Urinary bladder (tissue), 4 donors: ENCODE data around the gene S100A2. TPM values are rescaled to one million over a fixed set of nuclear protein-coding genes. Genes with fewer than 3 reads are reported as not detected.
"Not testable (repeated sequence)": the region's sequence is repeated elsewhere in the genome, so short reads cannot be mapped to it uniquely, and the experiment has no call there.

Source experiments
- DNase-seq: peaks from one replicate; pipeline ENCODE4 v3.0.0-alpha.2; 2015; ENCODE audit errors: extremely low spot score
- H3K27ac ChIP-seq: one replicate; pipeline ENCODE4 v1.5.1; 2013; ENCODE audit warnings: low read depth, mild to moderate bottlenecking, moderate library complexity
- H3K36me3 ChIP-seq: one replicate; pipeline ENCODE4 v1.6.1; 2013; ENCODE audit warnings: mild to moderate bottlenecking, moderate library complexity; ENCODE audit not compliant: insufficient read depth
- H3K4me1 ChIP-seq: one replicate; pipeline ENCODE4 v1.6.1; 2013; ENCODE audit warnings: mild to moderate bottlenecking, moderate library complexity; ENCODE audit not compliant: insufficient read depth
- H3K4me3 ChIP-seq: one replicate; pipeline ENCODE4 v1.5.1; 2013; ENCODE audit warnings: low read depth, low read length
- WGBS: extraction: QIAGEN DNeasy Blood & Tissue Kit; methylation state at CpG from one replicate; pipeline ENCODE4 v1.1.7; 2013; 5-methylcytosine and 5-hydroxymethylcytosine counted together
- polyA plus RNA-seq: library from polyadenylated mRNA; stranded (reverse); fragments of 200-250 nt; gene quantifications from one replicate; pipeline ENCODE4 v1.2.3, GENCODE V29; 2013
- total RNA-seq: library from RNA; depleted of rRNA; stranded (reverse); fragments of >200 nt; gene quantifications from one replicate; pipeline ENCODE4 v1.2.3, GENCODE V29; 2014
- donor health status: healthy with polysubstance abuse.
- donor health status: healthy.

The S100A2 gene
- total and polyA plus RNA-seq, 2 donors: 26.2 to 91.2 TPM

GRCh38 chr1:153608089-153608682 is 42.5 kb upstream of the S100A2 start:
- no peak overlapping the region for H3K4me3 ChIP-seq
- no peak for DNase-seq
- WGBS: 77% methylated on average over 7 of the region's 7 CpGs
- H3K4me1 ChIP-seq: no peaks in the 10 kb centered on the region
- peak overlapping the region; percentile 33 for H3K27ac ChIP-seq
- no peaks in the 10 kb centered on the region for H3K36me3 ChIP-seq

DNA sequence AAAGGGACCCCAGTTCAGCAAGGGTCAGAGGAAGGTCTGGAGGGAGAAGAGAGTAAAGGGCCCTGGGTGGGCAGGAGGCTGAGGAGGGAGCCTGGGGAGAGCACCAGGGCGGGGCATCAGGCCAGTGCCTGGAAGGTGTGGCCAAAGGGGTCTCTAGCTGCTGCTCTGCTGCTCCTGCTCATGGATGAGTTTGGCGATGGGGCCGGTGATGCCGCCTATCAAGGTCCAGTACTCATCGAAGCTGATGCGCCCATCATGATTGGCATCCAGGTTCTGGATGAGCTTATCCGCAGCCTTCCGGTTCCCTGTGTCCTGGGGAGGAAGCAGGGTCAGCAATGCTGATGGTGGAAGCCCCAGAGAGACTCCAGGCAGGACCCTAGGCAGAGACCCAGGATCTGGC is 41.7 kb upstream of the S100A2 start:
- H3K27ac ChIP-seq: no peak overlapping the region
- H3K4me1 ChIP-seq: no peaks in the 10 kb centered on the region
- no peak overlapping the region for H3K4me3 ChIP-seq

GRCh38 chr1:153606194-153606593 is 40.5 kb upstream of the S100A2 start:
- H3K36me3 ChIP-seq: no peaks in the 10 kb centered on the region
- 90% methylated on average over 11 of the region's 11 CpGs for WGBS
- no peaks in the 10 kb centered on the region for H3K4me1 ChIP-seq
- no peak overlapping the region for H3K4me3 ChIP-seq
- H3K27ac ChIP-seq: no peak overlapping the region
- no peak for DNase-seq

More for the DNA sequence above, 41.7 kb upstream of the S100A2 start:
- DNase-seq: no peak
- WGBS: 95% methylated on average over 8 of the region's 8 CpGs
- no peaks in the 10 kb centered on the region for H3K36me3 ChIP-seq

DNA sequence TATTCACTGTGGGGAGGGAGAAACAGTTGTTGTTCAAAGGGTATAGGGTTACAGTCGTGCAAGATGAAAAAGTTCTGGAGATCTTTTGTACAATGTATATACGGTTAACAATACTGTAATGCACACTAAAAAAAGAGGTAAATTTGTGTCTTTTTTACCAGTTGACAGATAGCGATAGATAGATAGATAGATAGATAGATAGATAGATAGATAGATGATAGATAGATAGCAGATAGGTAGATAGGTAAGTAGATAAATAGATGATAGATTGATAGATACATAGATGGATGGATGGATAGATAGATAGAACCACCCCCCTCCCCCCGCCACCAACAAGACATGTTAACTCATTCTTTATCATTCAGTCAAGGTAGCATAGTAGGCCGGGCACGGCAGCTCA is 37.1 kb upstream of the S100A2 start:
- Histone ChIP-seq H3K4me1 (no peaks in the 10 kb centered on the region), H3K27ac (no peak overlapping the region), H3K36me3 (no peaks in the 10 kb centered on the region), H3K4me3 (no peak overlapping the region)
- WGBS: 90% methylated on average over 6 of the region's 6 CpGs
- DNase-seq: no peak

- Histone ChIP-seq H3K27ac (no peak overlapping the region), H3K36me3 (no peaks in the 10 kb centered on the region), H3K4me1 (no peaks in the 10 kb centered on the region), H3K4me3 (no peak overlapping the region)
- WGBS: 90% methylated on average over 7 of the region's 7 CpGs
- DNase-seq: no peak
These were observed 34.2 kb upstream of the S100A2 start for GRCh38 chr1:153599847-153600246.

GRCh38 chr1:153598309-153599172 is 32.9 kb upstream of the S100A2 start:
- DNase-seq: no peak
- Histone ChIP-seq H3K4me3 (no peak overlapping the region), H3K4me1 (no peaks in the 10 kb centered on the region), H3K27ac (no peak overlapping the region), H3K36me3 (no peaks in the 10 kb centered on the region)
- WGBS: 78% methylated on average over 7 of the region's 7 CpGs

DNA sequence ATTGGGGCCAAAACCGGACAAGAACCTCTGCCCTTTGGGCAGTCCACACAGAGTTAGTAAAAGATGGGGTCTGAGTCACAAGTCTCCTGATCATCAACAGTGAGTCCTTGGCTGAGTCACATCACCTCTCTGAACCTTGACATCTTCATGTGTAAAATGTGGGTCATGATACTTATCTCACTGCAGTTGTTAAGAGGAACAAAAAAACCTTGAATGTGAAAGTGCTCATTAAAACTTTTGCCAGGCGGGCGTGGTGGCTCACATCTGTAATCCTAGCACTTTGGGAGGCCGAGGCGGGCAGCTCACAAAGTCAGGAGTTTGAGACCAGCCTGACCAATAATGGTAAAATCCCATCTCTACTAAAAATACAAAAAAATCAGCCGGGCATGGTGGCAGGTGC is 31.6 kb upstream of the S100A2 start:
- no peaks in the 10 kb centered on the region for H3K36me3 ChIP-seq
- no peak overlapping the region for H3K27ac ChIP-seq
- 92% methylated on average over 6 of the region's 6 CpGs for WGBS
- no peak overlapping the region for H3K4me3 ChIP-seq
- no peak for DNase-seq
- no peaks in the 10 kb centered on the region for H3K4me1 ChIP-seq

DNA sequence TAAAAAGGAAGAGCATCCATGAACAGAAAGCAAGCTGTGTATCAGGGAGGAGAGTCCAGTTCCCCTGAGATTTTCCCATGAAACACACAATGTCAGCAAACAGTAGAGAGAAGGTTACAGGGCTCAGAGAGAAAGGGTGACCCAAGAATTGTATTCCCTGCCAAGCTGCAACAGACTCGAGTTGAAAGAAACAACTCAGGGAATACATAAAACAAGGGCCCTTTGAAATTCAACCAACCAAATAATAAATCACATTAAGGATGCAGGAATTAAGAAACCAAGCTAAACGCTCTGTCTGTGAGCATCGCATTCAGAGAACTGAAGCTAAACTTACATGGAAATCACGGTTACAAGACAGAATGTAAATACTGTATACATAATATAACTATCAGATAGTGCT is 27.1 kb upstream of the S100A2 start:
- Histone ChIP-seq H3K4me3 (no peak overlapping the region), H3K27ac (no peak overlapping the region), H3K4me1 (no peaks in the 10 kb centered on the region), H3K36me3 (no peaks in the 10 kb centered on the region)
- WGBS: 49% methylated on average over 4 of the region's 4 CpGs
- DNase-seq: no peak

- no peak overlapping the region for H3K27ac ChIP-seq
- WGBS: 76% methylated on average over 2 of the region's 2 CpGs
- no peak for DNase-seq
- no peaks in the 10 kb centered on the region for H3K4me1 ChIP-seq
- H3K4me3 ChIP-seq: no peak overlapping the region
- H3K36me3 ChIP-seq: no peaks in the 10 kb centered on the region
These were observed 22.8 kb upstream of the S100A2 start for GRCh38 chr1:153588482-153588881.

- H3K4me3 ChIP-seq, H3K36me3 ChIP-seq, DNase-seq, H3K4me1 ChIP-seq, H3K27ac ChIP-seq: not testable (repeated sequence)
- 93% methylated on average over 10 of the region's 10 CpGs for WGBS
These were observed 22.4 kb upstream of the S100A2 start for GRCh38 chr1:153588033-153588432.

DNA sequence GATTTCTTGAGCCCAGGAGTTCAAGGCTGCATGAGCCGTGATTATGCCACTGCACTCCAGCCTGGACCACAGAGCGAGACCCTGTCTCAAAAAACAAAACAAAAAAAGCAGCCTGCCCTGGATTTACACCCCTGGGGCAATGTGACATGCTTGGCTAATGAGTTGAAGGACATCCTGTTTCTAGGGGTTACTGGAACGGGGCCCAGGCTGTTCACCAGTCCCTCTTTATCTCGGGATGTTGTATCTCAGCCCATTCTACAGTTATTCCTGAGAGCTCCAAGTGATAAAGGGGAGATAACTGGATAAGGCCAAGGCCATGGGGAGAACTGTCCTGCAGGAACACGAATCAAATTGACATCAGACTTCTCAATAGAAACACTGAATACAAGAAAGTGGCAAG is 21.7 kb upstream of the S100A2 start:
- 62% methylated on average over 5 of the region's 5 CpGs for WGBS
- Histone ChIP-seq H3K27ac (no peak overlapping the region), H3K4me1 (no peaks in the 10 kb centered on the region), H3K4me3 (no peak overlapping the region), H3K36me3 (no peaks in the 10 kb centered on the region)
- no peak for DNase-seq

GRCh38 chr1:153586347-153586746 is 20.7 kb upstream of the S100A2 start:
- no peaks in the 10 kb centered on the region for H3K4me1 ChIP-seq
- no peak overlapping the region for H3K27ac ChIP-seq
- H3K4me3 ChIP-seq: no peak overlapping the region
- 34% methylated on average over 1 of the region's 1 CpG for WGBS
- H3K36me3 ChIP-seq: no peaks in the 10 kb centered on the region
- DNase-seq: no peak

DNA sequence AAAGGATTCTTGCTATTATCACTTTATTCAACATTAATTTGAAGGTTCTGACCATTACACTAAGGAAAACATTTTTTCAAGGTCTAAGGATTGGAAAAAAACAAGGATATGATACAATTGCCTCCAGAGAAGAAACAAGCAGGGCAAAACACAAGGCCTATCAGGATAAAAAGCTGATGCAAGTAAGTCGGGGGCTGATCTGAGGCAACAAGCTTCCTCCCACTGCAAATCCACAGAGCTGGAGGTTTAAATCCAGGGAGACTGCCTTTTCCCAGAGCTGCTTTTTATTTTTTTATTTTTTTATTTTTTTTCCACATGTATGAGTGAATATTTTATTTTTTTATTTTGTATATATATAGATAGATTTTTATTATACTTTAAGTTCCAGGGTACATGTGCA is 19.4 kb upstream of the S100A2 start:
- Histone ChIP-seq H3K4me1 (no peaks in the 10 kb centered on the region), H3K36me3 (no peaks in the 10 kb centered on the region), H3K27ac (no peak overlapping the region), H3K4me3 (no peak overlapping the region)
- 89% methylated on average over 1 of the region's 1 CpG for WGBS
- DNase-seq: no peak

DNA sequence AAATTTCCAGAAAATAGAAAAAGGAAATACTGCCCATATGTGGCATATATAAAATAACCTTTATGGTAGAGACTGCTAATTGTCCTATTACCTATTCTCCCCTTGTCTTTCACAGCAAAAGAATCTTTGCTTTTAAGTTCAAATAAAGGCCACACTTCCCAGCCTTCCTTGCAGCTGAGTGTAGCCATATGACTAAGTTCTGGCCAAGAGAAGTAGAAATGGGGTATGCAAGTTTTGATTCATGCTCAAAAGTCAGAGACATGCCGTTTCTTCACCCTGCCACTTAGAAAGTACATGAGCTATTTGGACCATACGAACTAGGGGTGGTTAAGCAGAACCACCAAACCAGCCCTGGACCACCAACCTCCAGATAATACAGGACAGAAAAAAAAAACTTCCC is 18.3 kb upstream of the S100A2 start:
- Histone ChIP-seq H3K4me3 (no peak overlapping the region), H3K27ac (no peak overlapping the region), H3K4me1 (no peaks in the 10 kb centered on the region), H3K36me3 (no peaks in the 10 kb centered on the region)
- DNase-seq: no peak
- WGBS: 85% methylated on average over 2 of the region's 2 CpGs
